Left renal pelvis (tissue), 4 donors: ENCODE data around the gene FBXW7. TPM values are rescaled to one million over a fixed set of nuclear protein-coding genes. Genes with fewer than 3 reads are reported as not detected.

ENCODE experiments used
- DNase-seq, 4 donors: peaks; one replicate each; pipeline ENCODE4 v3.0.0-alpha.2; 2013; ENCODE audit warnings: low read depth in 4 of 4, low spot score in 3 of 4
- polyA plus RNA-seq, 4 donors: library from polyadenylated mRNA; unstranded; fragments of 120-200 nt; gene quantifications; one replicate each; pipeline ENCODE4 v1.2.1, GENCODE V29; 2013; ENCODE audit not compliant: insufficient read length in 4 of 4

The FBXW7 gene
- polyA plus RNA-seq, 4 donors = 28.0 to 35.1 (median 32.0) TPM

DNA sequence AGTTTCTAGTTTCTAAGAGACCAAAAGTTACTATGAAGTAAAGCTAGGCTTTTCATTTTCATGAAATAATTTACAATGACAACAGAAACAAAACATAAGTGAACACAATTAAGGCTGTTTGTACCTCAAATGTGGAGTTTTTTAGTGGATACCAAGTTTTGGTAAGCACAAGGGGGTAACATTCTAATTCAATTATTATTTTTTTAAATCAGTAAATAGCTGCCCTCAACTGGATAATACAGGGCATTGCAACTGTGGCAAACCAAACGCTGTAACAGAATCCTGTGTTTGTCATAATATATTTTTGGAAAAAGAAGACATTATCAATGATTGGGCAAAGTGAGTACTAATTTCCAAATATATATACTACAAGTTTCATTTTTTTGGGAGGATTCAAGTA, 150.3 kb downstream of the FBXW7 start:
- no peak for DNase-seq

DNA sequence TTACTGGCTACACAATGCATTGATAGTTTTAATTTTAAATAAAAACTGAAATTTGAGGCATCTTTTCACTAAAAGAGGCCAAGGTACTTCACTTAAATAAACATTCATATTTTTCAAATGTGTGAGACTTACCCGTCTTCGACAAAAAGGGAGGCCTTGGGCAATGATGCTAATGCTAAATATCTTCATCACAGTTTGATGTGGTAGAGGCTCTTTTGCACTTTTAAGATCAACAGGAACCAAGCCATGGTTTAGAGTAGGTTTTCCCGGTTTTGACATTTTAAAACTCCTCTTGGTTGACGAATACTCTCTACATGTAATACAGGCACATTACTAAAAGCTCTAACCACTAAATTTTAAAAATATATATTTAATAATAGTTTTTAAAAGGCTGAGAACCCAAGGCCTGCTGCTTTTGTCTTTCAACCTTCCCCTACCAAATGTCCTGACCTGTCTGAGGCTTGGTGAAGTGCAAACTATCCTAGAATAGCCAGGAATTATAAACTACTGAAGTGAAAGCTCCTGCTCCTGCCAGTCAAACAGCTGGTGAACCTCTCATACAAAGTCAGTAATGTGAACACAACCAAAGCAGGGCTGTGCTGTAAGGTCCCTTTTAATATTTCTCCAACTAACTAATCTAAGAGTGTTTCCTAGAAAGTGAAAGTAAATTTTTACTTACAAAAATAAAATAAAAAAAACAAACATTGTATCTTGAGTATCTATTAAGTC, 153.7 kb downstream of the FBXW7 start:
- DNase-seq = no peak

DNA sequence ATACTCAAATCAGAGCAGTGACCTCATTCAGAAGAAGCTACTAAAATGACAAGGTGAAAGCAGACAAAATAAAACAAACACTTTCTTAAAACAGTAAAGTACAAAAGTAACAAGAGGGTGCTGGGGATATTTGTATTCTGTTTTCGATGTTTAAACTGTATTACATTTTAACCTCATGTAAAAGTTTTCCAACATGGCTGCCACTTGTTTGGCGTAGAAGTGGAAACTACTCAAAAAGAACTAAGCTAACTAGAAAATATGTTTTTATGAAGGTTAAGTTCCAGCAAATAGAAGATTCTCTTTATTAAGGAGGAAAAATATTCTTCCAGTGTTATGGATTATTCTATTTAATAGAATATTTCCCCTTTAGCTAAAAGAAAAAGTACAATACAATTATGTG, 155.0 kb downstream of the FBXW7 start:
- DNase-seq = no peak

DNA sequence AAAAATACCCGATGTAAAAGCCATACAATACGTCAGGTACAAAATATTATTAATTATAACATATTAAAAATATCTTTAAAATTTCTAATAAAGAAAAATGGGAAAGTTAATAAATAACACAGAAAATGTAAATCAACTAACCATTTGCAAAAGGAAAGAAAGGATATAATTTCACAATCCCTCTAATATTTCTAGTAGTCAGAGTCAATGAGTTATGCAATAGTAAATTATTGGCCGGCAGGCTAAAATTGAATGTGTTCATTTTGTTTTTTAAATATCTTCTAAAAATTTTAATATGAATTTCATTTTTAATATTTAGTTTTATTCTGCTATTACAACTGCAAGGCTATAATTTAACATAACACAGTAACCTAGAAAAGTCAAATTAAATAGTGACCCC, 155.7 kb downstream of the FBXW7 start:
- no peak for DNase-seq

- no peak for DNase-seq
These were observed 161.1 kb downstream of the FBXW7 start for GRCh38 chr4:152374606-152375285.

DNA sequence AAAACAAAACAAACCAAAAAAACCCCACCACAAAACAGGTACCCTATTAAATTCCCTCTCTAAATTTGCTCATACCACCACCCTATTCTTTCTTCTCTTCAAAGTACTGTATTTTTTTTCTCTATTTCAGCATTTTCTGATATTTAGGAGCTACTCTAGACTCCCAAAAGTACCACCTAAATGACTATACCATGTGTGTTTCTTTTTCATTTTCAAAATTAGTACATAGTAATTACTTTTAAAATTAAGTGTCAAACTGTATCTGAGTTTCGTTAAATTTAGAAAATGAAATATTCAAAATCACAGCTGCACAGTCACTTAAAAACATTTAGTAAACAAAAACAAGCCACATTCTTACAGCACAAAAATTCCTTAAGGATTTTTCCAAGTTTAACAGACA, 161.7 kb downstream of the FBXW7 start:
- DNase-seq = no peak

DNA sequence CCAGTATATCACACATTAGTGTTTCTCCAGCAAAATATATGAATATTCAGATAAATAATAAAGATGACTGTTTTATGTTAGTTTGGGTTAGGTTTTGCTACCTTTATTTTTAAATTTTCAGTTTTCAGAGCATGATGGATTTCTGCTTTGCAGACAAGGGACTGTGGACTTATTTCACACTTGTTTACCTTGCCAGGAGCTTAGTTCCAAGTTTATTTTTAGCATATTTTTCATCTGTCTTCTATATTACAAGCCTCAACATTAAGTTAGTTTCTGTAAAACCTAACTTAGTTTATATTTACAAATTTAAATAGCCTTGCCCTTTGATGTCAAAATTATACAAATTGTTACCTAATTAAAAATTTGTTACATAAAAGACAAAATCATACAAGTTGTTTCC, 163.4 kb downstream of the FBXW7 start:
- DNase-seq = no peak

DNA sequence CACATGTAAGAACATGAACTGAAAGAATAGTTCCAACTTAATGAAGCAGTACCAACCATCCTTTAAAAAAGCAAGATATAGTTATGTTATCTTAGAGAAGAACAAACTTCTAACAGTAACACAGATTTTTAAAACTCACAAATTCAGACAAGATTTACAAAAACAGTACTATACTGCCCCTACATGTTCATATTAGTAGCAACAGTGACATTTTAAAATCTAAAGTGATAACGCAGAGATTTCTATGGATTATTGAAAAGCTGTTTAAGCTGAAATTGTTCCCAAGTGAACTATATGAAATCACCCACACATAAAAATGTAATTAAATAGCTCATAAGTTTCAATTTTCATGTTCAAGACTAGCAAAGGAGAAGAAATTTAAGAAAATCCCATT, 166.0 kb downstream of the FBXW7 start:
- DNase-seq = no peak

DNA sequence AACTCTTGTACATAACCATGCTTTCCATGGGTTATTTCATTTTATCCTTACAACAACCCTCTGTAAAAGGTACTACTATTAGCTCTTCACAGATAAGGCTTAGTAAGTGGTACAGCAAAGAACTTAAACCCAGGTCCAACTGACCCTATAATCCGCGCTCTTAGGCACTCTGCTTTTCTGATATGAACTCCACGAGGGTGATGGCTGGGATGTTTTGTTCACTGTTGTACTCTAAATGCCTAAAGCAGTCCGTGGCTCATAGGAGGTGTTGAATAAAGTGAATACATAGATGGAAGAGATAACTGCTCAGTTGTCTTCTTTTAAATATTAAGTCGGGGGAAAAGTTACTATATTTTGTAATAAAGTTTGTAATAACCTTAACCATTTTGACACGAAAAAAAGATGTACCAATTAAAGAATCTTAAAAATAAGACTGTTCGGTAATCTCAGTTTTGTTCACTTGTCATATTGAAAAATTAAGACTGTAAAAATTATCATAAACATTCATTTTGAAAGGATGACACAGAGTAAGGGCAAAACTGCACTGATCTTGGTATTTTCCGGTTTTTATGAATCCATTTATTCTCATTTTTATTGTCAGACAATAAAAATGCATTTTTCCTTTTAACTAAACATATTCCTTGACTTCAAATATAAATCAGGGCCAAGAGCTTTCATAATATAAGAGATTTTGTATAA, 166.5 kb downstream of the FBXW7 start:
- DNase-seq = no peak

DNA sequence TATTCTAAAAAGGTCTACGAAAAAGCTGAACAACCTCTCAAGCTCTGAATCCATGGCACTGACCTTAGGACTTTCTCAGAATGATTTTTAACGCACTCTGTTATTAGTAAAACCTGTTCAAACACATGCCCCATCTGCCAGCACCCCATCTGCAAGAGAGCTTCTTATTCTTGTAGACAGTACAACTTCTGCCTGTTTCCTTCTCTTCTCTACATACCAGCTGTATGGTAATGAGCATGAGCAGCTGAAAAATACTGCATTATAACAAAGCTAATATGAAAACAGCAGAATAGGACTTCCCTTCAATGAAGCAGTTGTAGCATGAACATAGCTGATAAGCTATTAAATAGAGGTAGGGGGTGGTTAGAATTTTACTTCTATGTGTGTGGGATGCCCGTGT, 167.9 kb downstream of the FBXW7 start:
- no peak for DNase-seq

DNA sequence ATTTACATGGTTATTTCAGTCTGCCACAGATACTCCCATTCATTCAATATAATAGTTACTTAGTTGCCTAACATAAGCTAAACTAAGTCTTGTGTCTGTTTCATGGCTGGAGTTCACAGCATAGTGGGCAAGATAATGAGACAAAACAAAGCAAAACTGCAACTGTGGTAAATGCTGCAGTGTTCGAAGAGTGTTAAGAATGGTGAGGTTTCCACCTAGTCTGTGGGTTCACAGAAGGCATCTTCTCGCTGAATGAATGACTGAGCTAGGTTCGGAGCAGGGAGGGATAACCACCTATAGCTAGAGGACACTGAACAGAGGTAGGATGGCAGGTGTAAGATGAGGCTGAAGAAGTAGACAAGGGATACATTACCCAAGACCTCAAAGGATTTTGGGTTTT, 171.0 kb downstream of the FBXW7 start:
- DNase-seq = no peak

- DNase-seq = no peak
These were observed 171.5 kb downstream of the FBXW7 start for GRCh38 chr4:152364383-152364782.

- DNase-seq = no peak
These were observed 172.0 kb downstream of the FBXW7 start for GRCh38 chr4:152363904-152364303.

GRCh38 chr4:152363086-152363485, 172.8 kb downstream of the FBXW7 start:
- DNase-seq = no peak

GRCh38 chr4:152360045-152360410, 175.9 kb downstream of the FBXW7 start:
- no peak for DNase-seq

- DNase-seq = no peak
These were observed 176.5 kb downstream of the FBXW7 start for GRCh38 chr4:152359208-152360044.

DNA sequence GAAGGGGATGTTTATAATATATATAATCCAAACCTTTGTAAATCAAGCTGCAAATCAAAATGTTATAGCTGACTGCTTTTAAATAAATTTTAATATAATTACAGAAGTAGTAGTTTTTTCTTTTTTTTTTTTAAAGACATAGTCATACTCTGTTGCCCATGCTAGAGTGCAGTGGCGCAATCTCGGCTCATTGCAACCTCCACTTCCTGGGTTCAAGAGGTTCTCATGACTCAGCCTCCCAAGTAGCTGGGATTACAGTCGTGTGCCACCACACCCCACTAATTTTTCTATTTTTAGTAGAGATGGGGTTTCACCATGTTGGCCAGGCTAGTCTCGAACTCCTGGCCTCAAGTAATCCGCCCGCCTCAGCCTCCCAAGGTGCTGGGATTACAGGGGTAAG, 178.7 kb downstream of the FBXW7 start:
- no peak for DNase-seq

DNA sequence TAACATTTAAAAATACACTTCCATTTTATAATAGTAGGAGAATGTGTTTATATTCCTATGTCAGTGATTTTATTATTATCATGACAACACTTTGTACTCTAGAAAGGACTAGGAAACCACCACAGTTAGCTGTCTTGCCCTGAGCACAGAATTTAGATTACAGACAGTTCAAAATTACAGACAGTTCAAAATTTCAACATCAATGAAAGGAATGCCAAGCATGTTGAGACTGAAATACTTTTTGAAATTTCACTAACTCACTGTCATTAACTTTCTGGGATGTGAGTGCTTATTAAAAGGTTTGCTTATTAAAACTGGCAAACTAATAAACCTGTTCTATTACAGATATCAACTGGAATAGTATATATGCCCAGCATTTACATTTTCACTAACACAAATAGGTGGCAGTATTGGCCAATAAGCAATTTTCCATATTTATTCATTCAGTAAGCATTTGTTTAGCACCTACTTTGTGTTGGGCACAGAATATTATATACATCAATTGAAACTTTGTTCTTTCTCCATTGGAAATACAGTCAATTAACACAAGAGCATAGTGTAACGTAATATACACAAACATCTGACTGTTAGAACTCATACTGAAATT, 179.4 kb downstream of the FBXW7 start:
- DNase-seq = no peak

- DNase-seq = peak; percentile 84 to 93 (median 86)
These were observed 183.2 kb downstream of the FBXW7 start for GRCh38 chr4:152352622-152353116.

DNA sequence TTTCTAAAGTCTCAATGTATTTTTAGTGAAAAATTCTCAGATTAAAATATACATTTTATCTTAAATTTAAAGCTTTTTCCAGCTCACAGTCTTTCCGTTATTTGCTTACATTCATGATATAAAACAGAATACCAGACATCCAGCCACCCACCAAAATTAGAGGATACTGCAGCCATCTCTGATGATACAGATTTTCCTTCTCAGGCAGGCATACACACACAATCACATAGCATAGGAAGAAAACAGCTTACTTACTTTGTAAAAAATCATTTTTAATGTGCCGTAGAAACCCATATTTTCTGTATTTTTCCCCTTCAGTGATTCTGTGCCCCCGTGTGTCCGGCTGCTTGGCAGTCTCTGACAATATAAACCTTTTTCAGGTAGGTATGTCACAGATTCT, 183.7 kb downstream of the FBXW7 start:
- no peak for DNase-seq
